HEK293 (cell line): ENCODE measurements around the gene COL25A1.
A peak's percentile ranks its signal among the peaks of the same experiment; 100 is the strongest.

Experiments used
- CTCF ChIA-PET: fragments of 350-600 bp; formaldehyde crosslinking; extraction: SDS; loops from one replicate; lab custom pipeline; 2021; ENCODE audit warnings: antibody characterized with exemption; lab: Yijun Ruan, JAX
- POLR2A ChIA-PET: fragments of 300-600 bp; formaldehyde crosslinking; extraction: SDS; loops from one replicate; lab custom pipeline; 2020; ENCODE audit warnings: antibody characterized with exemption, inconsistent platforms; lab: Yijun Ruan, JAX
- H3K27ac ChIP-seq: fragments of 200-500 bp; sonication (Bioruptor generic); 2 replicates; pipeline ENCODE4 v1.5.1; 2014; ENCODE audit warnings: low read depth, low read length, control low read depth, inconsistent platforms; ENCODE audit errors: extremely low read depth
- H3K36me3 ChIP-seq, 2 experiments: fragments of 200-500 bp in 1 of 2; sonication (Bioruptor generic) in 1 of 2; 1 replicate in 1 of 2; 2 replicates in 1 of 2; pipeline ENCODE4 v1.5.1; 2014 to 2017; ENCODE audit warnings: inconsistent platforms in 2 of 2, low read length in 2 of 2; ENCODE audit not compliant: control insufficient read depth in 2 of 2, insufficient read depth in 1 of 2
- H3K4me1 ChIP-seq: fragments of 200-500 bp; sonication (Bioruptor generic); 2 replicates; pipeline ENCODE4 v1.5.1; 2014; ENCODE audit warnings: mild to moderate bottlenecking, low read length, inconsistent platforms; ENCODE audit not compliant: control insufficient read depth, insufficient read depth
- H3K4me3 ChIP-seq: 2 replicates; pipeline ENCODE4 v1.5.1; 2011; ENCODE audit warnings: low read depth, mild to moderate bottlenecking, control low read depth, low read length, moderate library complexity
- H3K9me3 ChIP-seq: fragments of 200-500 bp; sonication (Bioruptor generic); 2 replicates; pipeline ENCODE4 v1.5.1; 2014; ENCODE audit warnings: low read depth, low read length, inconsistent platforms; ENCODE audit not compliant: control insufficient read depth, insufficient read depth
- KLF8 ChIP-seq: fragments of 450-650 bp; formaldehyde crosslinking; IDR thresholded peaks from 2 replicates; pipeline ENCODE4 v1.5.1; 2016; ENCODE audit warnings: missing biosample characterization, missing genetic modification characterization
- RBAK ChIP-seq: fragments of 450-650 bp; formaldehyde crosslinking; IDR thresholded peaks from 2 replicates; pipeline ENCODE4 v1.5.1; 2016; ENCODE audit warnings: missing biosample characterization, missing genetic modification characterization
- REPIN1 ChIP-seq: fragments of 450-650 bp; formaldehyde crosslinking; IDR thresholded peaks from 2 replicates; pipeline ENCODE4 v1.5.1; 2017; ENCODE audit warnings: missing biosample characterization, missing genetic modification characterization, low read depth
- SALL2 ChIP-seq: fragments of 450-650 bp; formaldehyde crosslinking; IDR thresholded peaks from 2 replicates; pipeline ENCODE4 v1.5.0; 2017; ENCODE audit warnings: missing biosample characterization, mild to moderate bottlenecking, missing genetic modification characterization, borderline replicate concordance
- SCRT1 ChIP-seq: fragments of 450-650 bp; formaldehyde crosslinking; IDR thresholded peaks from 2 replicates; pipeline ENCODE4 v1.5.1; 2016; ENCODE audit warnings: missing biosample characterization, missing genetic modification characterization, borderline replicate concordance
- SETDB1 ChIP-seq: IDR thresholded peaks from one replicate; pipeline ENCODE4 v1.6.1; 2017; ENCODE audit warnings: mild to moderate bottlenecking, low read length, moderate library complexity, mixed read lengths; ENCODE audit not compliant: insufficient read length
- SP2 ChIP-seq: fragments of 450-650 bp; formaldehyde crosslinking; IDR thresholded peaks from 2 replicates; pipeline ENCODE4 v1.5.1; 2016; ENCODE audit warnings: missing biosample characterization, missing genetic modification characterization
- ZBTB20 ChIP-seq: fragments of 450-650 bp; formaldehyde crosslinking; IDR thresholded peaks from 2 replicates; pipeline ENCODE4 v1.5.1; 2016; ENCODE audit warnings: missing biosample characterization, missing genetic modification characterization
- ZBTB48 ChIP-seq: fragments of 450-650 bp; formaldehyde crosslinking; IDR thresholded peaks from 2 replicates; pipeline ENCODE4 v1.5.1; 2016; ENCODE audit warnings: missing biosample characterization, missing genetic modification characterization
- ZBTB8A ChIP-seq: fragments of 450-650 bp; formaldehyde crosslinking; IDR thresholded peaks from 2 replicates; pipeline ENCODE4 v1.5.1; 2016; ENCODE audit warnings: missing biosample characterization, missing genetic modification characterization
- ZIC2 ChIP-seq: fragments of 450-650 bp; formaldehyde crosslinking; IDR thresholded peaks from 2 replicates; pipeline ENCODE4 v1.5.1; 2016; ENCODE audit warnings: missing biosample characterization, missing genetic modification characterization
- ZNF10 ChIP-seq: fragments of 450-650 bp; formaldehyde crosslinking; IDR thresholded peaks from 2 replicates; pipeline ENCODE4 v1.5.1; 2017; ENCODE audit warnings: missing biosample characterization, missing genetic modification characterization
- ZNF2 ChIP-seq: fragments of 450-650 bp; formaldehyde crosslinking; IDR thresholded peaks from 2 replicates; pipeline ENCODE4 v1.5.1; 2016; ENCODE audit warnings: missing biosample characterization, missing genetic modification characterization
- ZNF214 ChIP-seq: fragments of 450-650 bp; formaldehyde crosslinking; IDR thresholded peaks from 2 replicates; pipeline ENCODE4 v1.5.1; 2017; ENCODE audit warnings: missing biosample characterization, mild to moderate bottlenecking, missing genetic modification characterization, borderline replicate concordance
- ZNF266 ChIP-seq: fragments of 450-650 bp; formaldehyde crosslinking; IDR thresholded peaks from 2 replicates; pipeline ENCODE4 v1.5.1; 2016; ENCODE audit warnings: missing biosample characterization, missing genetic modification characterization, low read depth
- ZNF274 ChIP-seq, 2 experiments: fragments of 200-500 bp in 1 of 2; fragments of 450-650 bp in 1 of 2; sonication (Bioruptor generic) in 1 of 2; formaldehyde crosslinking in 1 of 2; IDR thresholded peaks; 2 replicates each; pipeline versions ENCODE4 v1.5.1 to v1.6.1; 2014 to 2016; ENCODE audit warnings: borderline replicate concordance in 1 of 2, inconsistent platforms in 1 of 2, low read length in 1 of 2, missing biosample characterization in 1 of 2, missing genetic modification characterization in 1 of 2
- ZNF335 ChIP-seq: fragments of 450-650 bp; formaldehyde crosslinking; conservative IDR thresholded peaks from 2 replicates; pipeline ENCODE4 v1.5.1; 2016; ENCODE audit warnings: missing biosample characterization, missing genetic modification characterization
- ZNF366 ChIP-seq: fragments of 450-650 bp; formaldehyde crosslinking; conservative IDR thresholded peaks from 2 replicates; pipeline ENCODE4 v1.5.1; 2016; ENCODE audit warnings: missing biosample characterization, missing genetic modification characterization
- ZNF501 ChIP-seq: fragments of 450-650 bp; formaldehyde crosslinking; IDR thresholded peaks from 2 replicates; pipeline ENCODE4 v1.5.1; 2016; ENCODE audit warnings: missing biosample characterization, missing genetic modification characterization
- ZNF529 ChIP-seq: fragments of 450-650 bp; formaldehyde crosslinking; IDR thresholded peaks from 2 replicates; pipeline ENCODE4 v1.5.1; 2017; ENCODE audit warnings: missing genetic modification characterization, missing biosample characterization; ENCODE audit not compliant: insufficient replicate concordance
- ZNF600 ChIP-seq: fragments of 450-650 bp; formaldehyde crosslinking; IDR thresholded peaks from 2 replicates; pipeline ENCODE4 v1.5.1; 2016; ENCODE audit warnings: missing biosample characterization, missing genetic modification characterization
- ZNF629 ChIP-seq: fragments of 450-650 bp; formaldehyde crosslinking; IDR thresholded peaks from 2 replicates; pipeline ENCODE4 v1.5.1; 2017; ENCODE audit warnings: missing biosample characterization, missing genetic modification characterization
- ZNF664 ChIP-seq: fragments of 450-650 bp; formaldehyde crosslinking; IDR thresholded peaks from 2 replicates; pipeline ENCODE4 v1.5.1; 2016; ENCODE audit warnings: missing biosample characterization, missing genetic modification characterization
- ZNF791 ChIP-seq: fragments of 450-650 bp; formaldehyde crosslinking; IDR thresholded peaks from 2 replicates; pipeline ENCODE4 v1.5.1; 2016; ENCODE audit warnings: missing biosample characterization, missing genetic modification characterization
- ZSCAN30 ChIP-seq: fragments of 450-650 bp; IDR thresholded peaks from 2 replicates; pipeline ENCODE4 v1.5.1; 2018; ENCODE audit warnings: missing biosample characterization, mild to moderate bottlenecking, missing genetic modification characterization, moderate library complexity
- TF ChIP-seq, protein P1 (sequence below): fragments of 450-650 bp; formaldehyde crosslinking; IDR thresholded peaks from 2 replicates; pipeline ENCODE4 v1.5.1; 2017; ENCODE audit warnings: missing biosample characterization, missing genetic modification characterization
- TF ChIP-seq, protein P2 (sequence below): fragments of 450-650 bp; formaldehyde crosslinking; IDR thresholded peaks from 2 replicates; pipeline ENCODE4 v1.5.1; 2016; ENCODE audit warnings: missing biosample characterization, missing genetic modification characterization
- TF ChIP-seq, protein P3 (sequence below): fragments of 450-650 bp; formaldehyde crosslinking; IDR thresholded peaks from 2 replicates; pipeline ENCODE4 v1.5.1; 2016; ENCODE audit warnings: missing biosample characterization, missing genetic modification characterization
- TF ChIP-seq, protein P4 (sequence below): fragments of 450-650 bp; formaldehyde crosslinking; IDR thresholded peaks from 2 replicates; pipeline ENCODE4 v1.5.1; 2016; ENCODE audit warnings: missing biosample characterization, missing genetic modification characterization

COL25A1 gene

DNA sequence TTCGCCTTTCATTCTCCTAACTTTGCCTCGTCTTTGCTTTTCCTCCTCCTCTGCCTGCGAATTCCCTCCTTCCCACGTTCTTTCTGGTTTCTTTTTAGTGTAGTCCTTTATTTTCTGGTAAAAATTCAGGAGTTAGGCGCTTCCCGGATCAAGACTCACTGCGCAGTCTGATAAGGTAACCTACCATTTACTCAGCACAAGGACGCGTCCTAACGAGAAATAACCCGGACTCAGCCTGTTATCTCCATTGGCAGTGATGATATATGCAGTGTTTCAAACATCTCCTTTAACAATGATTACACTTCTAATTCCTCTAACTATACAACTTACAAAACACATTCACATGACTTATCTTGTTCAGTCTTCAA, 539.2 kb downstream of the COL25A1 start:
- Histone ChIP-seq H3K27ac (no peak overlapping the region; the same call in 1 of the 2 replicates), H3K9me3 (no peaks in the 10 kb centered on the region), H3K4me1 (no peaks in the 10 kb centered on the region), H3K36me3 (no peaks in the 10 kb centered on the region), H3K4me3 (peak overlapping the region; percentile 55)
- POLR2A ChIA-PET: no interaction called here
- TF ChIP-seq ZNF529: no peak
- 0 out of 2 replicates have a peak, but pooled peaks have one; percentile 43 for TF ChIP-seq ZNF366 (tag by site-specific recombination)
- CTCF ChIA-PET: no interaction called here

DNA sequence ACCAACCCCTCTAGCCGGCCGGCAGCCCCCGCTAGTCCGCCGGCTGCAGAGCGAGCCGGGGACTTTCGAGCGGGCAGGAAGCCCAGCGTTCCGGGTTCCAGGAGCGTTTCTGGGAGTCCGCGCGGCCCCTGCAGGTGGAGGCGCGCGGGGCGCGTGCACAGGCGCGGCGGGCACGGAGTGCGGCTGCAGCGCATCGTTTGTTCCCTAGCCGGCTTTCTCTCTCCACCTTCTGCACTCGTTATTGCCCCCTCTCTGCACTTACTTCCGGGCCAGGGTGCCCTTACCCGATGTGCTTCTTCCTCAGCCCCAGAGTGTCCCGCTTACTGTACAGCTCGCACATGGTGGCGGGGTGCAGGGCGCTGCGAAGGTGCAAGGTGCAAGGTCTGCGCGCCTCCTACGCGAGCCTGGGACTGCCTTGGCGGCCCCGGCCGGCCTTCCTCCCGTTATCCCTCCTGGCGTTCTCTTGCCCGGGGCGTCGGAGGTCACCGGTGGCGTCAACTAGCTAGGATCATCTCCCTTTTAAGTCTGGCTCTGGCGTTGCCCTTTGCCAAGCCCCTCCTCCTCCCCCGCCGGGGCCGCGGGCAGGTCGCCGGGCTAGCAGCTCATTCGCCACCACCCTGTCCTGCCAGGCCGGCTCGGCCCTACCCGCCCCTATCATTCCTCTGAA, 539.8 kb downstream of the COL25A1 start, which contains the start of gene ETNPPL:
Gene ETNPPL, minus strand, starts transcription at position 495 of the 667 bp plus-strand sequence. Its CDS starts 155 bp downstream, at position 340.
- Histone ChIP-seq H3K4me1 (no peaks in the 10 kb centered on the region), H3K4me3 (peak within 1 kb of the TSS; percentile 55), H3K9me3 (no peaks in the 10 kb centered on the region), H3K36me3 (no peaks in the 10 kb centered on the region), H3K27ac (no peak within 1 kb of the TSS; the same call in 1 of the 2 replicates)
- CTCF ChIA-PET: no interaction called here
- POLR2A ChIA-PET: no interaction called here
- 0 out of 2 replicates have a peak, but pooled peaks have one; percentile 26 for TF ChIP-seq ZNF629
- no peak for TF ChIP-seq KLF8 (tag by site-specific recombination)
- TF ChIP-seq ZBTB8A (tag by site-specific recombination): peak; percentile 74
- peak; percentile 92 for TF ChIP-seq ZNF600 (tag by site-specific recombination)
- TF ChIP-seq ZNF266 (tag by site-specific recombination): no peak
- no peak for TF ChIP-seq SCRT1 (tag by site-specific recombination)
- no peak for TF ChIP-seq RBAK (tag by site-specific recombination)
- no peak for TF ChIP-seq ZSCAN30 (tag by site-specific recombination)
- TF ChIP-seq ZBTB20 (tag by site-specific recombination): peak; percentile 79; the same call in 1 of the 2 replicates
- TF ChIP-seq, protein P1, sequence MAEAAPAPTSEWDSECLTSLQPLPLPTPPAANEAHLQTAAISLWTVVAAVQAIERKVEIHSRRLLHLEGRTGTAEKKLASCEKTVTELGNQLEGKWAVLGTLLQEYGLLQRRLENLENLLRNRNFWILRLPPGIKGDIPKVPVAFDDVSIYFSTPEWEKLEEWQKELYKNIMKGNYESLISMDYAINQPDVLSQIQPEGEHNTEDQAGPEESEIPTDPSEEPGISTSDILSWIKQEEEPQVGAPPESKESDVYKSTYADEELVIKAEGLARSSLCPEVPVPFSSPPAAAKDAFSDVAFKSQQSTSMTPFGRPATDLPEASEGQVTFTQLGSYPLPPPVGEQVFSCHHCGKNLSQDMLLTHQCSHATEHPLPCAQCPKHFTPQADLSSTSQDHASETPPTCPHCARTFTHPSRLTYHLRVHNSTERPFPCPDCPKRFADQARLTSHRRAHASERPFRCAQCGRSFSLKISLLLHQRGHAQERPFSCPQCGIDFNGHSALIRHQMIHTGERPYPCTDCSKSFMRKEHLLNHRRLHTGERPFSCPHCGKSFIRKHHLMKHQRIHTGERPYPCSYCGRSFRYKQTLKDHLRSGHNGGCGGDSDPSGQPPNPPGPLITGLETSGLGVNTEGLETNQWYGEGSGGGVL (tag by site-specific recombination): peak; percentile 26; the same call in 1 of the 2 replicates
- TF ChIP-seq SP2 (tag by site-specific recombination): no peak; the same call in 1 of the 2 replicates
- peak; percentile 65 for TF ChIP-seq ZNF335
- 0 out of 2 replicates have a peak, but pooled peaks have one; percentile 11 for TF ChIP-seq ZIC2 (tag by site-specific recombination)
- TF ChIP-seq ZNF501 (tag by site-specific recombination): no peak
- TF ChIP-seq ZNF214 (tag by site-specific recombination): no peak
- TF ChIP-seq SETDB1: no peak
- TF ChIP-seq ZBTB48: peak; percentile 72
- TF ChIP-seq ZNF366 (tag by site-specific recombination): peak; percentile 41; the same call in 1 of the 2 replicates
- no peak for TF ChIP-seq ZNF791 (tag by site-specific recombination)
- TF ChIP-seq, protein P2, sequence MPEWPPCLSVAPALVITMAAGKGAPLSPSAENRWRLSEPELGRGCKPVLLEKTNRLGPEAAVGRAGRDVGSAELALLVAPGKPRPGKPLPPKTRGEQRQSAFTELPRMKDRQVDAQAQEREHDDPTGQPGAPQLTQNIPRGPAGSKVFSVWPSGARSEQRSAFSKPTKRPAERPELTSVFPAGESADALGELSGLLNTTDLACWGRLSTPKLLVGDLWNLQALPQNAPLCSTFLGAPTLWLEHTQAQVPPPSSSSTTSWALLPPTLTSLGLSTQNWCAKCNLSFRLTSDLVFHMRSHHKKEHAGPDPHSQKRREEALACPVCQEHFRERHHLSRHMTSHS: no peak
- no peak for TF ChIP-seq SALL2 (tag by site-specific recombination)
- TF ChIP-seq, protein P3, sequence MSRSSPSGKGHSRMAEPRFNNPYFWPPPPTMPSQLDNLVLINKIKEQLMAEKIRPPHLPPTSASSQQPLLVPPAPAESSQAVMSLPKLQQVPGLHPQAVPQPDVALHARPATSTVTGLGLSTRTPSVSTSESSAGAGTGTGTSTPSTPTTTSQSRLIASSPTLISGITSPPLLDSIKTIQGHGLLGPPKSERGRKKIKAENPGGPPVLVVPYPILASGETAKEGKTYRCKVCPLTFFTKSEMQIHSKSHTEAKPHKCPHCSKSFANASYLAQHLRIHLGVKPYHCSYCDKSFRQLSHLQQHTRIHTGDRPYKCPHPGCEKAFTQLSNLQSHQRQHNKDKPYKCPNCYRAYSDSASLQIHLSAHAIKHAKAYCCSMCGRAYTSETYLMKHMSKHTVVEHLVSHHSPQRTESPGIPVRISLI (tag by site-specific recombination): no peak
- no peak for TF ChIP-seq ZNF664
- TF ChIP-seq ZNF2 (tag by site-specific recombination): peak; percentile 68; the same call in 1 of the 2 replicates
- TF ChIP-seq ZNF10: no peak
- TF ChIP-seq, protein P4, sequence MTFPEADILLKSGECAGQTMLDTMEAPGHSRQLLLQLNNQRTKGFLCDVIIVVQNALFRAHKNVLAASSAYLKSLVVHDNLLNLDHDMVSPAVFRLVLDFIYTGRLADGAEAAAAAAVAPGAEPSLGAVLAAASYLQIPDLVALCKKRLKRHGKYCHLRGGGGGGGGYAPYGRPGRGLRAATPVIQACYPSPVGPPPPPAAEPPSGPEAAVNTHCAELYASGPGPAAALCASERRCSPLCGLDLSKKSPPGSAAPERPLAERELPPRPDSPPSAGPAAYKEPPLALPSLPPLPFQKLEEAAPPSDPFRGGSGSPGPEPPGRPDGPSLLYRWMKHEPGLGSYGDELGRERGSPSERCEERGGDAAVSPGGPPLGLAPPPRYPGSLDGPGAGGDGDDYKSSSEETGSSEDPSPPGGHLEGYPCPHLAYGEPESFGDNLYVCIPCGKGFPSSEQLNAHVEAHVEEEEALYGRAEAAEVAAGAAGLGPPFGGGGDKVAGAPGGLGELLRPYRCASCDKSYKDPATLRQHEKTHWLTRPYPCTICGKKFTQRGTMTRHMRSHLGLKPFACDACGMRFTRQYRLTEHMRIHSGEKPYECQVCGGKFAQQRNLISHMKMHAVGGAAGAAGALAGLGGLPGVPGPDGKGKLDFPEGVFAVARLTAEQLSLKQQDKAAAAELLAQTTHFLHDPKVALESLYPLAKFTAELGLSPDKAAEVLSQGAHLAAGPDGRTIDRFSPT (tag by site-specific recombination): 0 out of 2 replicates have a peak, but pooled peaks have one; percentile 27
- no peak for TF ChIP-seq REPIN1 (tag by site-specific recombination)
- TF ChIP-seq ZNF274 (IDR thresholded peaks at IDR 0.05; ENCODE audit: low read length): no peak
- no peak for TF ChIP-seq ZNF274 (tag by site-specific recombination; IDR thresholded peaks at IDR 0.05; ENCODE audit: borderline replicate concordance)
